Retinal pigment epithelial cell (primary cell): Measurements from ENCODE around the gene NR0B2.

Experiments used
- DNase-seq: peaks from one replicate; pipeline ENCODE4 v3.0.0-alpha.2; 2010; ENCODE audit warnings: low read depth
- H3K4me3 ChIP-seq: 2 replicates; pipeline ENCODE4 v1.5.1; 2011; ENCODE audit warnings: mild to moderate bottlenecking, low read length, control low read depth, moderate library complexity
- CTCF ChIP-seq: conservative IDR thresholded peaks from 2 replicates; pipeline ENCODE4 v1.5.1; 2011; ENCODE audit warnings: low read depth, low read length, control low read depth, inconsistent platforms

The NR0B2 gene

GRCh38 chr1:26913754-26914619 lies at the start of gene NR0B2:
Gene NR0B2, minus strand, starts transcription at chr1:26913975. Its CDS starts 35 bp downstream, at chr1:26913940.
- no peak for TF ChIP-seq CTCF
- no peak for DNase-seq

GRCh38 chr1:26961826-26962225 lies 48.1 kb upstream of the NR0B2 start:
- DNase-seq = no peak
- TF ChIP-seq CTCF = no peak
- no peak overlapping the region for H3K4me3 ChIP-seq

More at GRCh38 chr1:26913754-26914619, at the start of gene NR0B2:
- H3K4me3 ChIP-seq = no peak within 1 kb of the TSS

- no peak for TF ChIP-seq CTCF
- no peak for DNase-seq
- peak overlapping the region; percentile 14 for H3K4me3 ChIP-seq
These were observed 46.8 kb upstream of the NR0B2 start for GRCh38 chr1:26960625-26960966.

- peak within 1 kb of the TSS; percentile 26 for H3K4me3 ChIP-seq
- TF ChIP-seq CTCF = no peak
- no peak for DNase-seq
These were observed 46.2 kb upstream of the NR0B2 start, which contains the start of gene KDF1 for GRCh38 chr1:26959722-26960624. Gene KDF1, minus strand, starts transcription at chr1:26960468. Its CDS starts 8,088 bp downstream, at chr1:26952380.

- no peak for DNase-seq
- TF ChIP-seq CTCF = no peak
- H3K4me3 ChIP-seq = no peak overlapping the region
These were observed 45.5 kb upstream of the NR0B2 start for GRCh38 chr1:26959270-26959669.

GRCh38 chr1:26957306-26957705 lies 43.5 kb upstream of the NR0B2 start:
- no peak for DNase-seq
- TF ChIP-seq CTCF = no peak

More at GRCh38 chr1:26957306-26957705, 43.5 kb upstream of the NR0B2 start:
- H3K4me3 ChIP-seq = no peak overlapping the region
